Measurements from ENCODE around the gene SCAF8.
"Not testable (repeated sequence)": the region's sequence is repeated elsewhere in the genome, so short reads cannot be mapped to it uniquely, and the experiment has no call there.

SCAF8 gene

GRCh38 chr6:154736618-154737259 lies 3.5 kb downstream of the SCAF8 start:
- DNase-seq (ENCODE audit: low read depth in 2 of 2), result no peak

- DNase-seq (ENCODE audit: low read depth in 2 of 2), result no peak
Observed at GRCh38 chr6:154737424-154737823, 4.2 kb downstream of the SCAF8 start.

DNA sequence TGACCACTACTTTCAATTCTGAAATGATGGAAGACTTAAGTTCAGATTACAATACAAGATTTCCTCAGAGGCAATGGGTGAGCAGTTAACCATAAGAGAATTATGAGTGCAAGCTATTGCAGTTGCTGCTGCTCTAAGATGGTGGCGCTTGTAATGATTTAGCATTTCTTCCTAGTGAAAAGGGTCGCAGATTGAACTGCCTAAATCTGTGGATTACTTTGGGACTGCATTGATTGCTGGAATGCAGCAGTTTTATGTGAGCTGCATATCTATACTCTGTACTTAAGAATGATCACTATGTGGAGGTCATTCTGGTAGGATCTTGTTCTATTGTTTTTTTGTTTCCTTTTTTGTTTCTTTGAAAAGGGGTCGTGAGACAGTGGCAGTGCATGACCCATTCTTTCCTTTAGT lies 5.3 kb downstream of the SCAF8 start:
- DNase-seq (ENCODE audit: low read depth in 2 of 2), result no peak

DNA sequence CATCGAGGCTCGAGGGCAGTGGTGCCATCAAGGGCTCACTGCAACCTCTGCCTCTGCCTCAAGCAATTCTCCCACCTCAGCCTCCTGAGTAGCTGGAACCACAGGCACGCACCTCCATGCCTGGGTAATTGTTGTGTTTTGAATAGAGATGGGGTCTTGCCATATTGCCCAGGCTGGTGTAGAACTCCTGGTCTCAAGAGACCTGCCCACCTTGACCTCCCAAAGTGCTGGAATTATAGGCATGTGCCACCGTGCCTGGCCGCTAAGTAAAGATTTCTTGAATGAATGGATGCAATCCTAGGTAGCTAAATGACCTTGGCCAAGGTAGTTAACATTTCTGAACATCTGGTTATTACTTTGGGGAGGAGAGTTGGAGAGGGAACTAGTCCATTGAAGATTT lies 7.4 kb downstream of the SCAF8 start:
- DNase-seq (ENCODE audit: low read depth in 2 of 2), result no peak

GRCh38 chr6:154742891-154743290 lies 9.7 kb downstream of the SCAF8 start:
- DNase-seq (ENCODE audit: low read depth in 2 of 2), result no peak

DNA sequence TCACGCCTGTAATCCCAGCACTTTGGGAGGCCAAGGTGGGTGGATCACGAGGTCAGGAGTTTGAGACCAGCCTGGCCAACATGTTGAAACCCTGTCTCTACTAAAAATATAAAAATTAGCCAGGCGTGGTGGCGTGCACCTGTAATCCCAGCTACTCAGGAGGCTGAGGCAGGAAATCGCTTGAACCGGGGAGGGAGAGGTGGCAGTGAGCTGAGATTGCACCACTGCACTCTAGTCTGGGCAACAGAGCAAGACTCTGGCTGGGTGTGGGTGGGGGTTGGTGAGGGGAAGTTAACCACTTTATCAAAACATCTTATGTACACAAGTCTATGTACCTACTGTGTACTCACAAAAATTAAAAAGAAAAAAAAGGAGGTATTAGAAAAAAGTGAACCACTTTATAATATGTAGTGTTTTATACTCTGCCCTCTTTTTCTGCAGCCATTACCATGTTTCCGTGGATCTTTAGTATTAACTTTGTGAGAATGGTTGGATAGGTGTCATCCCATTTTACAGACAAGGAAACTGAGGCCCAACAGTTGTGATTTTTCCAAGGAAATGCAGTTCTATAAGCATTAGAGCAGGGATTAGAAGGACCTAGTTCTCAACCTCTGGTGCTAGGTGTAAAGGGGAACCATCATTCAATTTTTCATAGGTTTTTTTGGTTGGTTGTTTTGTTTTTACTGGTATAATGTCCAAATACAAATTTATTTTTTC lies 11.0 kb downstream of the SCAF8 start:
- DNase-seq (ENCODE audit: low read depth in 2 of 2), result not testable (repeated sequence)

DNA sequence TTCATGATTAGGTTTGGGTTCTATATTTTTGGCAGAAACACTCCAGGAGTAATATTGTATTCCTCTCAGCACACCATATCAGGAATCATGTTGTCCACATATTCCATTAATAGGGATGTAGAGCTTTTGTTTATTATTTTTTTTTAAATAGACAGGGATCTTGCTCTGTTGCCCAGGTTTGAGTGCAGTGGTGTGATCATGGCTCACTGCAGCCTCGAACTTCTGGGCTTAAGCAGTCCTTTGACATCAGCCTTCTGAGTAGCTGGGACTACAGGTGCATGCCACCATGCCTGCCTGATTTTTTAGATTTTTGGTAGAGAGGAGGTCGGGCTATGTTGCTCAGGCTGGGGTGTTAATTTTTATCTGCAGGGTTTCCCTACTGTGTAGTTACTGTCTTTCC lies 12.0 kb downstream of the SCAF8 start:
- no peak for DNase-seq (ENCODE audit: low read depth in 2 of 2)

GRCh38 chr6:154749341-154749740 lies 16.1 kb downstream of the SCAF8 start:
- no peak for DNase-seq (ENCODE audit: low read depth in 2 of 2)

- DNase-seq (ENCODE audit: low read depth in 2 of 2), result no peak
Observed at GRCh38 chr6:154751011-154751800, 18.0 kb downstream of the SCAF8 start.

- DNase-seq (ENCODE audit: low read depth in 2 of 2), result no peak
Observed at GRCh38 chr6:154752022-154752421, 18.8 kb downstream of the SCAF8 start.

GRCh38 chr6:154754152-154754551 lies 20.9 kb downstream of the SCAF8 start:
- no peak for DNase-seq (ENCODE audit: low read depth in 2 of 2)

GRCh38 chr6:154757352-154758050 lies 24.3 kb downstream of the SCAF8 start:
- DNase-seq (ENCODE audit: low read depth in 2 of 2), result no peak

DNA sequence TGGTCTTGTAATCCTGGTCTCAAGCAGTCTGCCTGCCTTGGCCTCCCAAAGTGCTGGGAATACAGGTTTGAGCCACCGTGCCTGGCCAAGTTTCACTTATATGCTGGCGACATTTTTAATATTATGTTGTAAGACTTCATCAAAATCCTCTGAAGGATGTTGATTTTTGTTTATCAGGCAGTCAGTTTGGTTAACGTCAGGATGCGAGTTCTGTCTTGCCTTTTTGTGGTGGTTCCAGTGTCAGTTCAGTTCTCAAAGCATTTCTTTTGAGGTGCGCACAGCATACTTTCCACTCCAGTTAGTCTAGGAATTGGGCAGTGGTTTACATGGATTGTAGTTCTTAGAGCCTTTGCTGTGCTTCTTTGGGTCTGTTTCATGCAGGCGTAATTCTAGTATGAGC lies 24.9 kb downstream of the SCAF8 start:
- DNase-seq (ENCODE audit: low read depth in 2 of 2), result no peak

DNA sequence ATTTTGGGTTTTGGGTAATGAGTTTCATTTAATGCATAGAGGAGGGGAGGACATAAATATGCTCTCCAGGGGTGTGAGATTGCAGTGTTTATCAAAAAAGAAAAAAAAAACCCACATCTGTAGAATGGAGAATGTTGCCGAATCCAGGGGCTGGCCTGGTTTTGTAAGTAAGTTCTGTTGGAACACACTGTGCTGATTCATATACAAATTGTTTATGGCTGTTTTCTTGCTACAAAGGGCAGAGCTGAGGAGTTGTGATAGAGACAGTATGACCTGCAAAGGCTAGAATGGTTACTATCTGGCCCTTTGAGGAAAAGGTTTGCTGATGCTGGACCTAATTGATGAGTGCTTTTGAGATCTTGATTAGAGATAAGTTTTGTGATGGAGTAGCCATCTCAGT lies 30.4 kb downstream of the SCAF8 start:
- DNase-seq (ENCODE audit: low read depth in 2 of 2), result no peak

DNA sequence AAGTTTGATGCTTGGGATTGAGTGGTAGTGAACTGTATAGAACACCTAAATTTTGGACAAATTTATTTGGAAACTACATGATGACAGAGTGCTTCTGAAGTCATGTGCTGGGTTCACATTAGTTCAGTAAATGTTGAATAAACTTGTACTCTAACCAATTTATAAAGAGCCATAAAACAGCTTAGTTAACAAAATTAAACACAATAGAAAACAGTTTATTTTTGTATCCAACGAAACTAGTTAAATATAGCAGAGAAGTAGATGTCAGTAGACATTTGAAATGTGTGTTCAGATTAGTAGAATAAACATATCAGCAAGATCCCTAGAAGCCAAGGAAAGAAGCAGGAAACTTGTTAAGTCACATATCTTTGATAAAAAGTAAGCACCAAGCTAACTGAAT lies 32.1 kb downstream of the SCAF8 start:
- DNase-seq (ENCODE audit: low read depth in 2 of 2), result no peak

DNA sequence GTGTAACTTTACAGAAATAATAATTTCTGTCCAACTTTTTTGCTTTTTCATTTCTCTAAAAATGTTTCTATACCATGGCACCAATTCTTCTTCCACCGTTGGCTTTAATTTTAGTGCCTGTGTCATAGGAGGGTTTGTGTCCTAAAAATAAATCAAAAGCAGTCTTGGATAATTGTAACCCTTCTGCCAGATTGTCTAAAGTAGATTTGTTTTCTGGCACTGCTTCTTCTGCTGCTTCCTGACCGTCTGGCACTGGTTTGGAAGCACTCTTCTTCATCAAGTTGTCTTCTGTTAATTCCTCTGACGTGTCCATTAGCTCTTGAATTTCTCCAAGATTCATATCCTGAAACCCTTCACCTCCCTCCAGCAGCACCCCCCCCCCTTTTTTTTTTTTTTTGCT lies 33.1 kb downstream of the SCAF8 start:
- no peak for DNase-seq (ENCODE audit: low read depth in 2 of 2)

DNA sequence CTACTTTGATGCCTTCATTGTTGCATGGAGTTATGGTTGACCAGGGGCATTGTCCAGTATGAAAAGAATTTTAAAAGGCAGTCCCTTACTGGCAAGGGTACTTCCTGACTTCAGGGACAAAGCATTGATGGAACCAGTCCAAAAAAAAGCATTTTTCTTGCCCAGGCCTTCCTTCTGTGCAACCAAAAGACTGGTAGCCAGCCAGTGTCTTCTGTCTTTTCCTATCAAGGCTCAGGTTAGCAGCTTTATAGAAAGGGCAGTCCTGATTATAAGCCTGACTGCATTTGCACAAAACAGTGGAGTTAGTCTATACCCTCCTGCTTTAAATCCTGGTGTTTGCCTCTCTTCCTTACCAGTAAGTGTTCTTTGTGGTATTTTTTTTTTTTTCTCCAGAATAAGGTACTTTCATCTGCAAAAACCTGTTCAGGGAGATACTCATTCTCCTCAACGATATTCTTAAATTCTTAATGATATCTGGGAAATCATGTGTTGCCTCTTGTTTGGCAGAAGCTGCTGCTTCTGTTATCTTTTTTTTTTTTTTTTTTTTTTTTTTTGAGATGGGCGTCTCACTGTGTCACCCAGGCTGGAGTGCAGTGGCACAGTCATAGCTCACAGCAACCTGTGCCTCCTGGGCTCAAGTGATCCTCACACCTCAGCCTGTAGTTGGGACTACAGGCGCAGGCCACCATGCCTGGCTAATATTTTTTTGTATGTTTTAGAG lies 33.9 kb downstream of the SCAF8 start:
- no peak for DNase-seq (ENCODE audit: low read depth in 2 of 2)

DNA sequence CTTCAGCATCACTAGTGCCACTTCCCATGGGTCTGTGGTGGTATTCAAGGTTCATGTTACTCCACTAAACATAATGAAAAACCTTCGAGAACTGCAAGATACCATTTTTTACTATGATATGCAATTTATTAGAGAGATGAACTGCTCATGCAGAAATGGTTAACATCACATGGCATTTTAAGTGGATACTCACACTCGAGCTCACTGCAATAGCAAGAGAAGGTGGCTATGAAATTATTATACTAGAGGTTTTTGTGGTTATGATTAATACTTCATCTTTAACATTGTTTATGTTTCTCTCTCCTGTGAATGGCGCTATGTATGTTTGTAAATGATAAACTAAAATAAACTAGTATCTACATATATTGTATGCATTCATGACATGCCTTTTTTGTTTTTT lies 35.1 kb downstream of the SCAF8 start:
- DNase-seq (ENCODE audit: low read depth in 2 of 2), result no peak

DNA sequence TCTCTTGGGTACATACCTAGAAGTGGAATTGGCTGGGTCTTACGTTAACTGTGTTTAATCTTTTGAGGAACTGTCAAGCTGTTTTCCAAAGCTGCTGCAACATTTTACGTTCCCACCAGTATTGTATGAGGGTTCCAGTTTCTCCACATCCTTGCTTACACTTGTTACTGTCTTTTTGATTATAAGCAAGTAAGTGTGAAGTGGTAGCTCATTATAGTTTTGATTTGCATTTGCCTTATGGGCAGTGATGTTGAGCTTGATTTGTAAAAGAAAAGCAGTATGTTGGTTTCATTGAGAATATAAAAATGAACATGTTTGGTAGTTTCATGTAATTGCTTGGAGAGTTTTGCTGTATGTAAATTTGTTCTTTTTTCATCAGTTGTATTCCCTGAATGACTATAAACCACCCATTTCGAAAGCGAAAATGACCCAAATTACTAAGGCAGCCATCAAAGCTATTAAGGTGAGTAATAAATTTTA lies 40.4 kb downstream of the SCAF8 start:
- DNase-seq (ENCODE audit: low read depth in 2 of 2), result no peak

DNA sequence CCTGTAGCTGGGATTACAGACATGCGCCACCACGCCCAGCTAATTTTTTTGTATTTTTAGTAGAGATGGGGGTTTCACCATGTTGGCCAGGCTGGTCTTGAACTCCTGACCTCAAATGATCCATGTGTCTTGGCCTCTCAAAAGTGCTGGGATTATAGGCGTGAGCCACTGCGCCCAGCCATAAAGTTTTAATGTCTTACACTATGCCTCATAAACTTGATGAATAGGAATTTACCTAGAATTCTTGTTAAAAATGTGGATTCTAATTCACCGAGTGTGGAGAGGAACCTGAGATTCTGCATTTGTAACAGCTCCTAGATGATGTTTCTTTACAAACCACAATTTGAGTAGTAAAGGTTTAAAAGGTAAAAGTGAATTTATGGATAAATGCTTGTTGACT lies 45.9 kb downstream of the SCAF8 start:
- DNase-seq (ENCODE audit: low read depth in 2 of 2), result not testable (repeated sequence)

DNA sequence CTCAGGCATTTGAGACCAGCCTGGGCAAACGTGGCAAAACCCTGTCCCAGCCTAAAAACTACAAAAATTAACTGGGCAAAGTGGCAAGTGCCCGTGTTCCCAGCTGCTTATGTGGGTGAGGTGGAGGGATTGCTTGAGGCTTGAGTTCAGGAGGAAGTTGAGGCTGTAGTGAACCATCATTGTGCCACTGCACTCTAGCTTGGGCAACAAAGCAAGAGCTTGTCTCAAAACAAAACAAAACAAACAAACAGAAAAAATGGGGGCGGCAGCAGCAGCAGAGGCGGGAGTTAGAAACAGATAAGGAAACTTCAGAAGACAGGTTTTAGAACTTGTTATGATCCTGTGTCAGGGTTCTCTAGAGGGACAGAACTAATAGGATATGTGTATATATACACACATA lies 49.0 kb downstream of the SCAF8 start:
- no peak for DNase-seq (ENCODE audit: low read depth in 2 of 2)
